Right renal pelvis (tissue), 4 donors: ENCODE results near the gene ARHGEF25. TPM values are rescaled to one million over a fixed set of nuclear protein-coding genes. Genes with fewer than 3 reads are reported as not detected.
"Not testable (repeated sequence)": the region's sequence is repeated elsewhere in the genome, so short reads cannot be mapped to it uniquely, and the experiment has no call there.

ENCODE experiments used
- DNase-seq, 4 donors: peaks; one replicate each; pipeline ENCODE4 v3.0.0-alpha.2; 2013; ENCODE audit warnings: low read depth in 4 of 4, low spot score in 3 of 4, missing footprints in 1 of 4
- polyA plus RNA-seq, 4 donors: library from polyadenylated mRNA; unstranded; fragments of 120-200 nt; gene quantifications; one replicate each; pipeline ENCODE4 v1.2.1, GENCODE V29; 2013; ENCODE audit not compliant: insufficient read length in 4 of 4

Gene ARHGEF25
- polyA plus RNA-seq, 4 donors, result 30.0 to 37.1 (median 32.9) TPM

DNA sequence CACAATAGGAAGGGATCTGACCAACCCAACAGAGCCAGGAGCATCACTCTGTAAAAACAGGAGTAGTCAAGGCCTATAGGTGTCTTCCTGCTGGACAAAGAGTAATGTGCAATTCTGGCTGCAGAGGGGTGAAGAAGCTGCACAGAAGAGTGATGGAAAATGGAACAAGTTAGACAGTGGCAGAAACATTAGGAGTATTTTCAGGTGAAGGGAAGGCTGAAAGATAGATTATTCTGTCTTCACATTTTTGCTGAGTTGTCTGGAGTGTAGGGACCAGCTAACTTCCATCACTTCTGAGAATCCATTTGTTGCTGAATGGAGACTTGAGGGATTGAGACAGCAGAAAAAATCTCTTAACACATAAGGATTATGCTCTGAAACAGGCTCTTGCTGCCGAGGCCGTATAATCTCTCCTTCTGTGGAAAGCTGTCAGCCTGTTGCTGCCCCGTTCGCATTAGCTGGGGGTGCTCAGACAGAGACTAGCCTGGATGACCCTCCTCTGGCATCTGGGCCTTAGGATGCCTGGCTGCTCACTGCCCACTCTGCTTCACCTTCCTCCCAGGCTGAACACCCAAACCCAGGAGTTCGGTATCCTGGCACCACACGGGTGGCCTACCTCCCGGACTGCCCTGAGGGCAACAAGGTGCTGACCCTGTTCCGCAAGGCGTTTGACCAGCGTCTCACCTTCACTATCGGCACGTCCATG is 3.1 kb upstream of the ARHGEF25 start:
- DNase-seq, result no peak

DNA sequence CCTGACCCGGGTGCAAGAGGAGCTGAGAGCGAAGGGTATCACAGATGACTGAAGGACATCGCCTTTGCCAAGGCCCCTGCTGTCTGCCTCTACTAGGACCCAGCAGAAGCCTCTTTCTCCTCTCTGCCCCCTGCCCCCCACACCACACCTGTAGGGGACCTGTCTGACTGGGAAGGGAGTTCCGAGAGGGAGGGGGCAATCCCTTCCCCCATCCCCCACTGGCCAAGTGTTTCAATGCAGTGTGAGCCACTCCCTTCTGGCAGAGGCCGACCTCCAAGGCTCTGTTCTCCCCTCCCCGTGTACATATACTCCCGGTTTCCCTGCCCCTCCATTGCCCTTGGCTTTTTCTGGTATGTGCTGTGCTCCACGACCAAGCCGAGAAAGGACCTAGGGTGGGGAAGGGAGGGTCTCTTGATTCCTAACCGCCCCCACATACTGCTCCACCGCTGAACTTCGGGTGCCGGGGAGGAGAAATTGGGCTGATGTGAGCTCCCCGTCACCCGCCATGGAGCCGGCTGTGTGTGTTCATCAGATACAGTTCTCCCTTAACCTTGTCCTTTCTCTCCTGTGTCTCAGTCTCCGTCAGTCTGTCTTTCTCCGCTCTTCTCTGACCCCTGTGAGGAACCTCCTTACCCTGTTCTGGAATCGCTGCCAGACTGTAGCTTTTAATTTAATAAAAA is 2.0 kb upstream of the ARHGEF25 start:
- DNase-seq, result no peak

DNA sequence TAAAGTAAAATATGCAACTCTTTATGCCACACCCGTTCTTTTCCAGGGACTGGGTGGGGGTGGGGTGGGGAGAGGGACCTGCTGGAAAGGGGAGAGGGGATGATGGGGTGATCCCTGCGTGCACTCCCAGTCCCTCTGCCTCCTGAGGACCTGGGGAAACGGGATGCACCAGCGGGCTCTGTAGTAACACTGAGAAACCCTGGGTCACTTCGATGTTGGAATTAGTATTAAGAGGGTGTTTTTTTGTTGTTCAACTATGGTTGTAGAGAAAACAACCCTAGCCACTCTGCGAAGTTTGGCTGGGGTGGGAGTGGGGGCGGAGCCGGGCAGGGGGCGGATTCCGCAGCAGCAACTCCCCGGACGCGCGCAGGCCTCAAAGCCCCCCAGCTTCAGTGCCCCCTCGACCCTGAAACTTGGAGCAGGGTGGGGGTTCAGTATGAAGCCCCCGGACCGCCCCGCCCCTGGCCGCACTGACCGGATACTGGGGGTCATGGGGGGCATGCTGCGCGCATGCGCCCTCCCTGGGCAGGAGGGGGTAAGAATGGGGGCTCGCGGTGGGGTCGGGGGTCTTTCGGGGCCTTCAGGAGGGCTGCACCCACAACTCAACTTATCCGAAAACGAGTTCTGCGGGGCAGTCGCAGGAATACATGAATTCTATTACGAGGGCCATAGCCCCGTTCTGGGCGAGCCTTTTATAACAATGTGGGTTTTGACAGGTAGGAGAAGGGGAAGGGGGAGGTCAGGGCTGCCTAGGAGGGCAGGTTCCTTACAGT is 1.3 kb upstream of the ARHGEF25 start:
- no peak for DNase-seq

DNA sequence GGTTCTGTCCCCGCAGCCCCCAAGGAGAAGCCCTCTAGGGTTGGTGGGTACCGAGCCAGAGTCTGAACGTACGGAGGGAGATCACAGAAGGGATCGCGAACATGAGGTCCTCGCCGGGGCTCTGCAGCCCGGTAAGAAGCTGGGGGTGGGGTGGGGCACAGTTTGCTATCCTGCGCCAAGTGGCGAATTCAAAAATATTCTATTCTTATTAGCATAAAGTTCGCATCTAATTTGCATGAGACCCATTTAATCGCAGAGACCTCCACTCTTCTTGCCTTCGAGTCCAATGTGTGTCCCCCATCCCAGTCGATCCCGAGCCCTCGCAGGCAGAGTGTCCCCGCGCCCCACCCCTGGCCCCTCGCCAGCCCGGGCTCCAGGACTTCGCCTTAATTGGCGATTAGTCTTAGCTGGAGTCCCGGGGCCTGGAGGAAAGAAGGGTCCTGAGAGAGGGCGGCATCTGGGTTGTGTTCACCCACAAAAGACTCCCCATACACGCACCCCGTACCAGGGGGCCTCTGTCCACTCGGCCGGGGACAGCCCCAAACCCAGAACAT is 604 bp upstream of the ARHGEF25 start:
- DNase-seq, result no peak

DNA sequence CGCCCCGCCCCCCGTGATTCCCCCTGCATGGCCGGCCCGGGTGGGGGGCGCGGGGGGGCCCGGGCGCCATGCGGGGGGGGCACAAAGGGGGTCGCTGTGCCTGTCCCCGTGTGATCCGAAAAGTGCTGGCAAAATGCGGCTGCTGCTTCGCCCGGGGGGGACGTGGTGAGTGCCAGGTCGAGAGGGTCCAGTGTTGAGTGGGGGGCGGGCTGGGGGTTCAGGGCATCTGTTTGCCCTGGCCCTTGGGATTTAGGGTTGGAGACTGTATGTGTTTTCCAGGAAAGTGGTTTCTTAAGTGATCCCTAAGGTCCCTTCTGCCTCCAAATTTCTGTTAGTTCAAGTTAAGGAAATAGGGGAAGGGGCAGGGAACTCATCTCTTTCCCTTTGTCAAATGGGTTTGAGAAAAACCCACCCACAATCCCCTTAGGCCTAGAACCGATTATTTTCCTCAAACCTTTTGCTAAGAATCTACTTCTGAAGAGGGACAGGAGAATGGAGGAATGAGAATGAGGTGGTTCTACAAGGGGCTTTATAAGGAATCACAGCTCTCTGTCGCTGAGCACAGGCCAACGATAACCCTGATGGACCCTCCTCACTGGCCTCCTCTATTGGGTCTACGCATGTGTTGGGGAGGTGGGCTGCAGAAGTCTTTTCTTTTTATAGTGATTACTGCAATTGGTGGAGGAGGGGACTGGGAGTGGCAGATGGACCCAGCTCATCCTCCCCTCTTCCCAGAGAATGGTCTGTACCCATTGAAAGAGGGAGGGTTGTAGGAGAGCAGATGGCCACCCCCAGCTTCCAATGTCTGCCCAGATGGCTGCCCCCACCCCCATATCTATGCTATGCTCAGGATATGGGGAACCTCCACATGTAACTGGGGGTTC is 834 bp downstream of the ARHGEF25 start:
- DNase-seq, result no peak

DNA sequence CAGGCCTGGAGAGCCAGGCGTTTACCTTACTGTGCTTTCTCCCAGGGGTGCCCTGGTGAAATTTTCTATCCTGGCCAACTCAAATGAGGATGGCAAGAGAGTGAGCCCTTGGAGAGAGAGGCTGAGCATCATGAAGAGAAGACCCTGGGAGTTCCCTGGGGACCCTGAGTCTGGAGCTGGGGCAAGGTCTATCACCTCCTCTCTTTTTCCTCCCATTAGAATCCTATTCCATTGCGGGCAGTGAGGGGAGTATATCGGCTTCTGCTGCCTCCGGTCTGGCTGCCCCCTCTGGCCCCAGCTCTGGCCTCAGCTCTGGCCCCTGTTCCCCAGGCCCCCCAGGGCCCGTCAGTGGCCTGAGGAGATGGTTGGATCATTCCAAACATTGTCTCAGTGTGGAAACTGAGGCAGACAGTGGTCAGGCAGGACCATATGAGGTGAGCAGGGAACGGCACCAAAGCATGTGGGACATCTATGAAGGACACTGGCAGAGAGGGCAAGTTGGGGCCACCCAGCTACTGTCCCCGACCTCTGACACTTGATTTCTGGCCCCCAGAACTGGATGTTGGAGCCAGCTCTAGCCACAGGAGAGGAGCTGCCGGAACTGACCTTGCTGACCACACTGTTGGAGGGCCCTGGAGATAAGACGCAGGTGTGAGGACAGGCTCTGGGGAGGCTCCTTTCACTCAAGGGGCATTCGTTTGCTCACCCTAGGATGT is 1.6 kb downstream of the ARHGEF25 start:
- DNase-seq, result no peak

DNA sequence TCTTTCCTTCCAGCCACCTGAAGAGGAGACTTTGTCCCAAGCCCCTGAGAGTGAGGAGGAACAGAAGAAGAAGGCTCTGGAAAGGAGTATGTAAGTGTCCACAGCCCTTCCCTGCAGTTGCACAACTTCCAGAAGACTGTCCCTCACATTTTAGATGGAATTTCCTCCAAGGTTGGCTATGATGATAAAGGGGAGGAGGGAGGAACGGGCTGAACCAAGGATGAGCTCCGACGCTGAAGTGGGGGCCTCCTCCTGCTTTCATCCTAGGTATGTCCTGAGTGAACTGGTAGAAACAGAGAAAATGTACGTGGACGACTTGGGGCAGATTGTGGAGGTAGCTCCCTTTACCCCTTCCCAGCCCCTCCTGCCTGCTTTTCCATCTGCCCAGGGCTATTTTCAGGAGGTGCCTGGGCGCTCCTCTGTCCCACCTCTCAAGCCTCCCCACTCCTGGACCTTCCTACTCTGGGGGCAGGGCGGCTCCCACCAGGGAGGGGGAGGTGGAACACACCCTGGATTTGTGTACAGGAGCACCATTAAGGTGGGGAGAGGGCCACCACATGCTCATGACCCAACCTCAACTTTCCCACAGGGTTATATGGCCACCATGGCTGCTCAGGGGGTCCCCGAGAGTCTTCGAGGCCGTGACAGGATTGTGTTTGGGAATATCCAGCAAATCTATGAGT is 2.3 kb downstream of the ARHGEF25 start:
- DNase-seq, result no peak

DNA sequence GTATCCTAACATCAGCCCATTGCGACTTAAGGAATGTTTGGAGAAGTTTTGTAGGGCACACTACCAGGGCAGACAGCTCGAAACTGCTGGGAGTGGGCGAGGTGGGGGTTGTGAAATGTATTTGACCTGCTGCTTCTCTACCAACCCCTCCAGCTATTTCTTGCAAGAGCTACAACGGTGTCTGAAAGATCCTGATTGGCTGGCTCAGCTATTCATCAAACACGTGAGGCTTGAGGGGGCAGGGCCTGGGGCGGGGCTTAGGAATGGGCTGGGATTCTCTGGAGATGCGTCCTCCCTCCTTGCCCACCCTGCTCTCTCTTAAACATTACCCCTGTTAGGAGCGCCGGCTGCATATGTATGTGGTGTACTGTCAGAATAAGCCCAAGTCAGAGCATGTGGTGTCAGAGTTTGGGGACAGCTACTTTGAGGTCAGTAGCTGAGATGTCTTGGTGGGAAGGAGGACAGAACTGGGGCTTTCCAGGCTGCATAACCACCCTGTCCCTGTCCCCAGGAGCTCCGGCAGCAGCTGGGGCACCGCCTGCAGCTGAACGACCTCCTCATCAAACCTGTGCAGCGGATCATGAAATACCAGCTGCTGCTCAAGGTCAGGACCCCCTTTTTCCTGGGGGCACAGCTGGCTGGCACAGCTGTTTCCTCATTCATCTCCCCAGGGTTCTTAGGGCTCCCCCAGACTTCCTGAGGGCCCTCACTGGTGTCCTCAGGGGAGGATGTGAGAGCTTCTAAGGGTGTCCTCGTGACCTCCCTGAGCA is 3.1 kb downstream of the ARHGEF25 start:
- no peak for DNase-seq

DNA sequence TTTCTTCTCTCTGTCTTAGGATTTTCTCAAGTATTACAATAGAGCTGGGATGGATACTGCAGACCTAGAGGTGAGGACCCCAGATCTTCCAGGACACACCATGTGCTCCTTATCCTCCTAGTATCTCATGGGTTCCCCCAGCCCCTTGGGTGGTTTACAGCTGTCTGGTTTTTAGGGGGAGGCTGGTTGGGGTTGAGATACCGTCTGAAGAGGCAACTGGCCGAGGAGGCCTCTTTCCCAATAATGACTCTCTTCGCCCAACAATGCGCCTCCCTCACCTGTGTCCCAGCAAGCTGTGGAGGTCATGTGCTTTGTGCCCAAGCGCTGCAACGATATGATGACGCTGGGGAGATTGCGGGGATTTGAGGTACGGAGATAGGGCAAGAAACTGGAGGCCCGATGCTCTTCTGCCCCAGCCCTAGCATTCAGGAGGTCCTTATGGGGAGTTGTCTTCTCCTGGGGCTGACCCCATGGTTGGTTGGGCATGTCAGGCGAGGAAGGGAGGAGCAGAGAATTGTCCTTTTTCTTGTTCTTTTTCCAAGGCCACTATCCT is 3.8 kb downstream of the ARHGEF25 start:
- DNase-seq, result no peak

DNA sequence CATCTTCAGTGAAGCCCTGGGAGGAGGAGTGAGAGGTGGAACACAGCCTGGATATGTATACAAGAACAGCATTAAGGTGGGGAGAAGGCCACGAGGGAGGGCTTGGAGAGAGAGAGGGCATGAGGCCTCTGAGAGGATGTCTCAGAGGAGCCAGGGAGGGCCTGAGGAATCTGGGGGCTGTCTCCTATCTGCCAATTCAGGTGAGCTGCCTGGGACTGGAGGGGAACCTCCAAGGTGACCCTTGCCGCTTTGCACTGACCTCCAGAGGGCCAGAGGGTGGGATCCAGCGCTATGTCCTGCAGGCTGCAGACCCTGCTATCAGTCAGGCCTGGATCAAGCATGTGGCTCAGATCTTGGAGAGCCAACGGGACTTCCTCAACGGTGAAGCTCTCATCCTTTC is 4.4 kb downstream of the ARHGEF25 start:
- no peak for DNase-seq

DNA sequence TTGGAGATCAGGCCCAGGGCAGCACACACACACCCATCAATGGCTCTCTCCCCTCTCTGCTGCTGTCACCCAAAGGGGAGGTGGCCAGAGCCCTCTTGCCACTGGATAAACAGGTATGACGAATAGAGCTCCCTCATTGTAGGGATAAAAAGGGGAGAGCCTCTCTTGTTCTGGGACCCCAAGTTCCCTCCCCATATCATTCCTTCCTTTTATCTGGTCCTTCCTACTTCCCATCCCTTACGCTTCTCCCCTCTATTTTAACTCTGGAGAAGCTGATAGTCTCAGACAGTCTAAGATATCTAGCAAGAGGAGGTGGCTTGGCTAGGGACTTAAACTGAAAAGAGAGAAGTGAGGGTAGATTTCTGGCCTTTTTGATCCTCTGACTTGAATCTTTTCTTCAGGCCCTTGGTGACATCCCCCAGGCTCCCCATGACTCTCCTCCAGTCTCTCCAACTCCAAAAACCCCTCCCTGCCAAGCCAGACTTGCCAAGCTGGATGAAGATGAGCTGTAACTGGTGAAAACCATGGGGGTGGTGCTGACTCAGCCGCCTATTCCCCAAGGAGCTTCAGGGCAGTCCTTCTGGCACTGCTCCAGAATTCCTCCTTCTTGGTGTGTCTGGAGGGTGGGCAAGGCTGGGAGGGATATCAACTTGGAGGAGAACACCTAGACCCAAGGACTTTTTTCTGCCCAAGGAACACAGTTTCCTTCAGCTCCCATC is 5.3 kb downstream of the ARHGEF25 start:
- DNase-seq, result no peak

DNA sequence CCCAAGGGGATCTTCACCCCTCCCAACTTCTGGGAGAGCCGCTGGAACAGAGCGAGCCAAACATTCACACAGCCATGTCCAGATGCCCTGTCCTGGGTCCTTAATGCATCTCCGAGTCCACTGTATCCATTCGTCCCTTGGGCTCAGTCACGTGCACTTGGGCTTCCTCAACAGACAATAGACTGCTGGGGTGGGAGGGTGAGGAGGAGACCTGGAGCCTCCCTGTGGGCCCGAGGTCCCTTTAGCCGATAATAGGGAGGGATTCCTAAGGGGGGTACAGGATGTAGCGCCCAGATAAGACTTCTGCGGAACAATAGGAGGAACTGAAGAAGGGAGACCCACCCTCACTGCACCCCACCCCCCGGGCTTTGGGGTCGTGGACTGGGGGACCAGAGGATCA is 6.7 kb downstream of the ARHGEF25 start:
- DNase-seq, result no peak

DNA sequence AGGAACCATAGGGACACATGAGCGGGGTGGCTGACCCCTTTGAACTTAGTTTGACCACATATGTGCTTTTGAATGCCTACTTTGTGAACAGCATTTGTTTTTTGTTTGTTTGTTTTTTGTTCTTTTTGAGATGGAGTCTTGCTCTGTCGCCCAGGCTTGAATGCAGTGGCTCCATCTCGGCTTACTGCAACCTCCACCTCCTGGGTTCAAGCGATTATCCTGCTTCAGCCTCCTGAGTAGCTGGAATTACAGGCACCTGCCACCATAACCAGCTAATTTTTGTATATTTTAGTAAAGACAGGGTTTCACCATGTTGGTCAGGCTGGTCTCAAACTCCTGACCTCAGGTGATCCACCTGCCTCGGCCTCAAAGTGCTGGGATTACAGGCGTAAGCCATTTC is 7.2 kb downstream of the ARHGEF25 start:
- not testable (repeated sequence) for DNase-seq

DNA sequence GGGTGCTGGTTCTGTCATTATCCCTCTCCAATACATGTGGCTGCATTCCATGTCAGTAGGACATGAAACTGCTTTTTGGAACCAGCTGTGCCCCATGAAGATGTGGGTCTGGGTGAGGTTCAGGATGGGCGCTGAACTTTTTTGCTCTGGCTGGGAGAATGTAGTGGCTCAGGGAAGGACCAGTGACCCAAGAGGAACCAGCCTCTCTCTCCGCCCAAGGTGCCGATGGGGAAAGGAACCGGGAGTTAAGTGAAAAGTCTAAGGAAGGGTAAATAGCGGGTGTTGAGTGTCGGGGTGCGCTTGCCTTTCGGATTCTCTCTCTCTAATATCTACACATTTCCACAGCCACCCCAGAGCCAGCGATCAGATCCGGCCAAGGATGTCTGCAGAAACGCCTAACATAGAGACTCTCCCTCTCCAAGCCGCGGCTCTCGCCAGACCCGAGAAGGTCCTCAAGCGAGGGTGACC is 7.8 kb downstream of the ARHGEF25 start:
- DNase-seq, result no peak

DNA sequence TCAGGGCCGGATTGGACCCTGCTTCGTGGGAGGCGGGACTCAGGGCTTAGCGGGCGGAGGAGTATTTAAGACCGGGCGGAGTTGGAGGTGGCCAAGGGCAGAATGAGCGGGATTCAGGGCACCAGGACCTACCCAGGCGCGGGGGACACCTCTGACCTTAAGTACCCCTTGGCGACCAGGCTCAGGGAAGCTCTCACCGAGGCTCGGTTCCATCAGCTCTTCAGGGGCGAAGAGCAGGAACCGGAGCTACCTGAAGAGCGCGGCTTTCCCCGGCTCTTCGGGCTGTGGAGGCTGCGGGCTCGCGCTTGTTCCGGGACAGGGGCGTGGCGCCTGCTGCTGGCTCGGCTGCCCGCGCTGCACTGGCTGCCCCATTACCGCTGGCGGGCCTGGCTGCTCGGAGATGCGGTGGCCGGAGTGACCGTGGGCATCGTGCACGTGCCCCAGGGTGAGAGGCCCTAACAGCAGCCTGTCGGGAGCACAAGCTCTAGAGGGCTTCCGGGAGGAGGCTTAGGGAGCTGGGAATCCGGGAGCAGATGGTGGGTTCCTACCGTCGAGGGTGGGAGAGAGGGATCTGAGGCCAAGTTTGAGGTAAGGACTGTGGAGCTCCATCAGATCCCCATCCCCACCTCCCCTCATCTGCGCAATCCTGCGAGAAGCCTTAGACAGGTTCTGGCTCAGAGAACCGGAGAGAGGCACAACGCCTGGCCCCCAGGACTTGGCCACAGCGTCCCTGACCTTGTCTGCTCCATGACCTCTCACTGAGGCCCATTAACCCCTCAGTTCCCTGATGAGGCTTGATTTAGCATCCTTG is 8.4 kb downstream of the ARHGEF25 start:
- DNase-seq, result no peak

DNA sequence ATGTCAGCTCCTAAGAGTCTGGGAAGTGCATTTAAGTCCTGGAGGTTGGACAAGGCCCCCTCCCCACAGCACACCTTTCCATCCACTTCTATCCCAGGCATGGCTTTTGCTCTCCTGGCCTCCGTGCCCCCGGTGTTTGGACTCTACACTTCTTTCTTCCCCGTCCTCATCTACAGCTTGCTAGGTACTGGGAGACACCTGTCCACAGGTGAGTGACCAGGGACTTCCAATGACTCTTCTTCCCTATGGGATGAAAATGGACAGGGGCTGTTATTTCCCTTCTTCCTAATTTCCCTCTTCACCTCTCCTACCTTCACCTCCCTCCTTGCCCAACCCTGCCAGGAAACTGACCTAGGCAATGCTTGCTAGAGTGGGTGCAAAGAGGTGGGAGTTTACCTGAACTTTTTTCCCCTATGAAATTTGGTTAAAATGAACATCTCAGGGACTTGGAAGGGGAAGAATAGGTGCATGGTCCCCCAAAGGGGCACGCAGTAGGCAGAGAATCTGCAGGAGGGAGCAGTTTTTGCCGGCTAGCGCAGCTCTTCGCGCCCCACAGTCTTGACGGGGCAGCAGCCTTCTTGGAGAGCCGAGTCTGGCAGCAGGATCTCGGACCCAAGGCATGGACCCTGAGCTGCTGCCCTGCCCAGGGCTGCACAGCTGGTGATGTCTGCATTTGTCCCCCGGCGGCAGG is 9.2 kb downstream of the ARHGEF25 start:
- no peak for DNase-seq
